ENCODE measurements around the gene ALDOB. TPM values are rescaled to one million over a fixed set of nuclear protein-coding genes. Genes with fewer than 3 reads are reported as not detected.
A peak's percentile ranks its signal among the peaks of the same experiment; 100 is the strongest.

ALDOB gene
- polyA plus RNA-seq, 3 donors from 2014 or later = not detected

- Mint-ChIP-seq H3K36me3 (no peaks in the 10 kb centered on the region), H3K9me3 (peaks cover 0 to 7% (median 0%) of the 10 kb centered on the region in 6 donors), H3K27ac (no peak overlapping the region), H3K4me1 (peaks cover 7 to 9% of the 10 kb centered on the region in 2 donors), H3K27me3 (ENCODE audit: low read depth in 3 of 3) (peaks cover 10 to 32% (median 17%) of the 10 kb centered on the region in 3 donors), H3K4me3 (peak overlapping the region; percentile 3 to 66 (median 36))
- peak; percentile 7 to 22 (median 19) for DNase-seq
Observed at GRCh38 chr9:101449071-101449721, 13.6 kb upstream of the ALDOB start.

DNA sequence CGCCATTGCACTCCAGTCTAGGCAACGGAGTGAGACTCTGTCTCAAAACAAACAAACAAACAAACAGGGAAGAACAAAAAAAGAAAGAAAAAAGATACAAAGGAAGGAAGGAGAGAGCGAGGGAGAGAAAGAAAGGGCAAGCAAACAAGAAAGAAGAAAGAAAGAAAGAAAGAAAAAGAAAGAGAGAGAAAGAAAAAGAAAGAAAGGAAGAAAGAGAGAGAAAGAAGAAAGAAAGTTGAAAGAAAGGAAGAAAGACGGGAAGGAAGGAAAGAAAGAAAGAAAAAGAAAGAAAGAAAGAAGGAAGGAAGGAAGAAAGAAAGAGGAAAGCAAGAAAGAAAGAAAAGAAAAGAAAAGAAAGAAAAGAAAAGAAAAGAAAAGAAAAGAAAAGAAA is 13.1 kb upstream of the ALDOB start:
- Mint-ChIP-seq H3K9me3 (peaks cover 0 to 7% (median 0%) of the 10 kb centered on the region in 6 donors), H3K4me3 (peak overlapping the region in 4 of 5 donors; percentile 36 to 66 (median 56)), H3K27me3 (ENCODE audit: low read depth in 3 of 3) (peaks cover 10 to 32% (median 16%) of the 10 kb centered on the region in 3 donors), H3K36me3 (no peaks in the 10 kb centered on the region), H3K27ac (no peak overlapping the region), H3K4me1 (peaks cover 7 to 9% of the 10 kb centered on the region in 2 donors)
- no peak for DNase-seq

DNA sequence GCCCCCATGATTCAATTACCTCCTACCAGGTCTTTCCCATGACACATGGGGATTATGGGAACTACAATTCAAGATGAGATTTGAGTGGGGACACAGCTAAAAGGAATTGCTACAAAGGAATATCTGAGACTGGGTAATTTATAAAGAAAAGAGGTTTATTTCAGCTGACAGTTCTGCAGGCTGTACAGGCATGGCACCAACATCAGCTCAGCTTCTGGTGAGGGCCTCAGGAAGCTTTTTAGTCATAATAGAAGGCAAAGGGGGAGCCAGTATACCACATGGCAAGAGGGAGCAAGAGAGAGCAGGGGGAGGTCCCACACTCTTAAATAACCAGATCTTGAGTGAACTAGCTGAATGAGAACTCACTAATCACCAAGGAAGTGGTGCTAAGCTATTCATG is 11.2 kb upstream of the ALDOB start:
- Mint-ChIP-seq H3K36me3 (no peaks in the 10 kb centered on the region), H3K9me3 (peaks cover 0 to 5% (median 0%) of the 10 kb centered on the region in 6 donors), H3K4me3 (no peak overlapping the region), H3K27ac (no peak overlapping the region), H3K27me3 (ENCODE audit: low read depth in 3 of 3) (peaks cover 11 to 34% (median 12%) of the 10 kb centered on the region in 3 donors), H3K4me1 (peaks cover 7 to 9% of the 10 kb centered on the region in 2 donors)
- no peak for DNase-seq

GRCh38 chr9:101445353-101446029 is 9.9 kb upstream of the ALDOB start:
- Mint-ChIP-seq H3K4me3 (no peak overlapping the region), H3K36me3 (no peaks in the 10 kb centered on the region), H3K4me1 (peaks cover 7 to 9% of the 10 kb centered on the region in 2 donors), H3K9me3 (peaks cover 0 to 5% (median 0%) of the 10 kb centered on the region in 6 donors), H3K27me3 (ENCODE audit: low read depth in 3 of 3) (peaks cover 7 to 29% (median 11%) of the 10 kb centered on the region in 3 donors), H3K27ac (no peak overlapping the region)
- DNase-seq = no peak

- peaks cover 0 to 4% (median 0%) of the 10 kb centered on the region in 6 donors for H3K9me3 Mint-ChIP-seq
- peaks cover 4 to 23% (median 4%) of the 10 kb centered on the region in 3 donors for H3K27me3 Mint-ChIP-seq (ENCODE audit: low read depth in 3 of 3)
- H3K36me3 Mint-ChIP-seq = no peaks in the 10 kb centered on the region
- H3K4me3 Mint-ChIP-seq = no peak overlapping the region
- peaks cover 0 to 1% of the 10 kb centered on the region in 2 donors for H3K4me1 Mint-ChIP-seq
- DNase-seq = no peak
- no peak overlapping the region for H3K27ac Mint-ChIP-seq
Observed at GRCh38 chr9:101443364-101443771, 7.8 kb upstream of the ALDOB start.

GRCh38 chr9:101442736-101443135 is 7.2 kb upstream of the ALDOB start:
- Mint-ChIP-seq H3K27ac (no peak overlapping the region), H3K4me1 (no peaks in the 10 kb centered on the region), H3K27me3 (ENCODE audit: low read depth in 3 of 3) (peaks cover 4 to 22% (median 4%) of the 10 kb centered on the region in 3 donors), H3K4me3 (no peak overlapping the region), H3K9me3 (peaks cover 0 to 4% (median 0%) of the 10 kb centered on the region in 6 donors), H3K36me3 (no peaks in the 10 kb centered on the region)
- DNase-seq = no peak

- Mint-ChIP-seq H3K27me3 (ENCODE audit: low read depth in 3 of 3) (peaks cover 4 to 22% (median 4%) of the 10 kb centered on the region in 3 donors), H3K27ac (no peak overlapping the region), H3K4me1 (no peaks in the 10 kb centered on the region), H3K4me3 (no peak overlapping the region), H3K9me3 (peaks cover 0 to 4% (median 0%) of the 10 kb centered on the region in 6 donors), H3K36me3 (no peaks in the 10 kb centered on the region)
- no peak for DNase-seq
Observed at GRCh38 chr9:101442318-101442717, 6.7 kb upstream of the ALDOB start.

DNA sequence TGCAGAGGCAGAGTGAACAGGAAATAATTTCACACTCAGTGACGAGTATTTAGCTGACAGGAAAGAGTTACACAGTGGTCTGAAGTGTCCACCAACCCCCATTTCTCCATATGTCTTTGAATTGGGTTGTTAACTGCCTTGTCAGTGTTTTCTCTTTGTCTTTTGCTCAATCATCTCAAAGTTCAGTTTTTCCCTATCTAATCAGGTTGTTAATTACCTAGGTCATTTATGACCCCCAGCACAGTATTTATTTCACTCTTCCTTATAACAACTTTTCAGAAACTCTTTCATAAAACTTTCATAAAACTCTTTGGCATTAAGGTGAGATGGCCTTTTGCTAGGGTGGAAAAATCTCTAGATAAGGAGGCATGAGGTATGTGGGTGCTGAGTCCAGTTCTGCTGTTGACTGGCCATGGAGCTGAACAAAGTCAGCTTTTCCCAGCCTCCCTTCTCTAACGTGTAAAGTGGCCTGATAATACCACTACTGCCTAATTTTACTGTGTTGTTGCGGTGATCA is 5.2 kb upstream of the ALDOB start:
- H3K27me3 Mint-ChIP-seq (ENCODE audit: low read depth in 3 of 3) = peaks cover 2 to 18% (median 4%) of the 10 kb centered on the region in 3 donors
- no peaks in the 10 kb centered on the region for H3K36me3 Mint-ChIP-seq
- no peak for DNase-seq
- H3K4me3 Mint-ChIP-seq = no peak overlapping the region
- no peak overlapping the region for H3K27ac Mint-ChIP-seq
- H3K9me3 Mint-ChIP-seq = no peaks in the 10 kb centered on the region
- H3K4me1 Mint-ChIP-seq = no peaks in the 10 kb centered on the region

DNA sequence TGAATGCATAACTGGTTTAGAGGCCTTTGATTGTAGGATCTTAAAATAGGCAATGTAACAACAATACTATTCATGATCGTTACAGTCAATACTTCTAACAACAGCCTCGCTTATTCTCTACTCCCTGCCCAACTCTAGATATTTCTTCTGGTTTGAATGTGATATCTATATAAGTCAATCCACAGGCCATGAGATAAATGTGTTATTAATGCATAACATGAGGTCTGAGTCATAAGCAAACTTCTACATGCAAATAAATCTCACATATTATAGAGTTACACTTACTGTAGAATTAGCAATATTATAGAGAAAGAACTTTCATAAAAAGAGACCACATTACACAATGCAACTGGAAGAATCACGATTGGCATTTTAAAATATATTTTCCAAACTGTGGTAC is 2.9 kb upstream of the ALDOB start:
- H3K36me3 Mint-ChIP-seq = no peaks in the 10 kb centered on the region
- no peak for DNase-seq
- peaks cover 2 to 6% (median 2%) of the 10 kb centered on the region in 3 donors for H3K27me3 Mint-ChIP-seq (ENCODE audit: low read depth in 3 of 3)
- no peaks in the 10 kb centered on the region for H3K9me3 Mint-ChIP-seq
- H3K4me3 Mint-ChIP-seq = no peak overlapping the region
- H3K4me1 Mint-ChIP-seq = no peaks in the 10 kb centered on the region
- no peak overlapping the region for H3K27ac Mint-ChIP-seq

- H3K4me3 Mint-ChIP-seq = no peak overlapping the region
- H3K36me3 Mint-ChIP-seq = no peaks in the 10 kb centered on the region
- H3K27ac Mint-ChIP-seq = no peak overlapping the region
- peaks cover 0 to 2% (median 0%) of the 10 kb centered on the region in 3 donors for H3K27me3 Mint-ChIP-seq (ENCODE audit: low read depth in 3 of 3)
- no peak for DNase-seq
- H3K9me3 Mint-ChIP-seq = no peaks in the 10 kb centered on the region
- no peaks in the 10 kb centered on the region for H3K4me1 Mint-ChIP-seq
Observed at GRCh38 chr9:101437806-101438232, 2.2 kb upstream of the ALDOB start.

DNA sequence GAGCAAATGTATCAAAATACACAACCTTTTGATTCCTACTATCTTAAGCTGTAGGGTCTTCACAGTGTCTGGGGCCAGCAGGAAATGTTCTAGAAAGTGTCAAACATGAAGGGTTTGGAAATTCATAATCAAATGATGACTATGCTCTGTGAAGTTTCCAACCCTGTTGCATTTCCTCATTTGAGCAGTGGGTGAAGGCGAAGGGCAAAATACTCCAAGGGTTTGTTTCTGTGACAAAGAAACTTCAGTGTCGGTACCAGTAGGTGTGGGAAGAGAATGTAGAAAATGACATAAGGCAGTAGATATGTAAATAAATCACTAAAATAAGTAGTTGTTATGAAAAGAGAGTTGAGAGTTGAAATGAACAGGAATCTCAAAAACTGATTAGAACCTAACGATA is 576 bp downstream of the ALDOB start:
- Mint-ChIP-seq H3K27me3 (ENCODE audit: low read depth in 3 of 3) (peaks cover 0 to 3% (median 3%) of the 10 kb centered on the region in 3 donors), H3K4me1 (no peaks in the 10 kb centered on the region), H3K4me3 (no peak overlapping the region), H3K36me3 (no peaks in the 10 kb centered on the region), H3K9me3 (peaks cover 0 to 4% (median 0%) of the 10 kb centered on the region in 6 donors), H3K27ac (no peak overlapping the region)
- DNase-seq = no peak

DNA sequence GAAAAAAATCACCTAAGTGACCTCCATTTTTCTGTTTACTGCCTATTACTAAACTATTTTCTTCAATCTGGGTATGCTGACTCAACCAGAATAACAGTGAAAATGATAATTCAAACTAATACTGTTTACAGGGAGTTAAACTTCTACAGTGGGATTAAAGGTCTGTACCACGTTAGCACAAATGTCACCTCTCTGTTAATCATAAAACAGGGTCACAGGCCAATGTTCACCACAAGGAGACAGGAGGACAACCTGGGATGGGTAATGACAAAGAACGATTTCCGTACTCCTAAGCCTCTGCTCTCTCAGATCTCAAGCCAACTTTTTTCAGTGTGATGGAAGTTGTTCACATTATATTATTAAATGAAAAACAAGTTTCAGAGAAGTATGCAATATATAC is 2.3 kb downstream of the ALDOB start:
- H3K27me3 Mint-ChIP-seq (ENCODE audit: low read depth in 3 of 3) = peaks cover 0 to 7% (median 3%) of the 10 kb centered on the region in 3 donors
- no peak overlapping the region for H3K4me3 Mint-ChIP-seq
- no peak overlapping the region for H3K27ac Mint-ChIP-seq
- H3K9me3 Mint-ChIP-seq = peaks cover 0 to 4% (median under 1%) of the 10 kb centered on the region in 6 donors
- no peaks in the 10 kb centered on the region for H3K4me1 Mint-ChIP-seq
- no peak for DNase-seq
- no peaks in the 10 kb centered on the region for H3K36me3 Mint-ChIP-seq

DNA sequence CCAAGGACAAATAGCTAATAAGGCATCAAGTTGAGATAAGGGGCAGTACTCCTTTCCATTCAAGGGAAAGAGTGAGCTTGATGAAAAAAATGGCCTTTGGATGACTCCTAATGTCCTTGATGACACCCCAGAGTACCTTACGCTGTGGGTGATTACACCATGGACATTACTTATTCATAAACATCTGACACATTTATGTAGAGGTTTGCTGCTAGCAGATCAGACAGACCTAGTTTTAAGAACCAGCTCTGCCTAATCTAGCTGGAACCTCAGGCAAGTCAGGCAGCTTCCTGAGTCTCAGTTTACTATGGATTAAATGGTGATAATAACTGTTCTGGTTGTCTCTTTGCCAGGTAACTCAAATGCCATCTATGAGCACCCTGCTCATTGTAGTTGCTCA is 2.8 kb downstream of the ALDOB start:
- DNase-seq = no peak
- Mint-ChIP-seq H3K27ac (no peak overlapping the region), H3K4me3 (no peak overlapping the region), H3K36me3 (no peaks in the 10 kb centered on the region), H3K4me1 (no peaks in the 10 kb centered on the region), H3K27me3 (ENCODE audit: low read depth in 3 of 3) (peaks cover 0 to 7% (median 3%) of the 10 kb centered on the region in 3 donors), H3K9me3 (peaks cover 0 to 4% (median under 1%) of the 10 kb centered on the region in 6 donors)

GRCh38 chr9:101432171-101432570 is 3.4 kb downstream of the ALDOB start:
- H3K4me1 Mint-ChIP-seq = no peaks in the 10 kb centered on the region
- no peak overlapping the region for H3K4me3 Mint-ChIP-seq
- H3K27ac Mint-ChIP-seq = no peak overlapping the region
- DNase-seq = no peak
- H3K36me3 Mint-ChIP-seq = no peaks in the 10 kb centered on the region
- peaks cover 0 to 4% (median under 1%) of the 10 kb centered on the region in 6 donors for H3K9me3 Mint-ChIP-seq
- H3K27me3 Mint-ChIP-seq (ENCODE audit: low read depth in 3 of 3) = peaks cover 0 to 8% (median 3%) of the 10 kb centered on the region in 3 donors

All from immature natural killer cell (primary cell).